HG03575 (cell line): ENCODE results near the gene COL21A1.

Experiments
- ATAC-seq: cut with Tn5 transposase; IDR thresholded peaks from one replicate; pipeline ENCODE4 v1.9.1; 2021; ENCODE audit not compliant: unreplicated experiment, insufficient number of reproducible peaks, low FRiP score; ENCODE audit errors: extremely low read depth

COL21A1 gene

DNA sequence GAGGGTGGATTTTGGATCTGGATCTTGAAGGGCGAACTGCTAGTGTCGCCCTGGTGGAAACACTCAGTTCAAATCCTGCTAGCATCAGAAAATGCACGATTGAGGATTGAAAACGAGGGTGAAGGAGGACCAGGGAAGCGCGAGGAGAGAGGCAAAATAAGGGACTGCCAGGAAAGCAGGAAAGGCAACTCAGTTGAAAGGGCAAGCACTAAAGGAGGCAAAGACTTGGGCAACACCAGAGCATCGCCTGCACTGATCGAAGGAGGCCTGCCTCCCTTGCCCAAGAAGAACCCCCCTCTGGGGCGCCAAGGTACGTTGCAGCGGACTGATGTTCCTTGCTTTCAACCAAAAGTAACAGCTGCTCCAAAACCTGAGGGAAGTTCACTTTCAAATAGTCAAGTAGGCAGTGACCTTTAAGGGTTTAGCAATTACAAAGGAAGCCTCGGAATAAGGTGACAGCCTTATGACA, 308 bp upstream of the COL21A1 start:
- ATAC-seq: no peak

DNA sequence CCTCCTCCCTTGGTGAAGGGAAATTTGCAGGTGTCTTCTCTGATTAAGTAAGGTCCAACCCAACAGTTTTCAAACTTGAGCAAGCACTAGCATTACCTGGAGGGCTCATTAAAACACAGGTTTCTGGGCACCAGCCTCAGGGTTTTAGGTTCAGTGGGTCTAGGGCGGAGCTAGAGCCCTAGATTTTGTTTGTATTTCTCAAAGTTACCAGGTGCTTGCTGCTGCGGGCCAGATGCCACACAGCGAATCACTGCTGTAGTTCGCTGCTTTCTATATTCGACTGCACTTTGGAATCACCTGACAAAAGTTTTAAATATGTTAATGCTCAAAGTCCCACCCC, 869 bp downstream of the COL21A1 start:
- ATAC-seq: no peak

DNA sequence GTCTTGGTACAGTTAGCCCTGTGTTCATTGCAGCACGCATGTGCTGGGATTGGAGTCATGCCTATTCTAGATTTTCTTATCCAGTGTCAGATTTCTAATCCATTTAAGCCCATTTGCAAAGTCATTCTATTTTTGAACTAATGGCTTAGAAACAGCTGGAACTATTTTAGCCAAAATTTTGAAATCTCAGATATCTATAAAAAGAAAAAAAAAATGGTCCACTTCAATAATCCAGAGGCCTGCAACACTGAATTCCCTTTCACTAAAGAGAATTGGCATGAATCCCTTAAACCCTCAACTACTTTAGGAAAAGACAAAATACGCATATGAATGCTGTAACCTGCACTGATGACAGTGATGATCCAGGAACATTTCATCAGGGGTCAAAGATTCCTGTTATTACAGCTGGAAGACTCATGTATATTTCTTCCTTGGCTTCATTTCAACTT, 1.5 kb downstream of the COL21A1 start:
- ATAC-seq: no peak

DNA sequence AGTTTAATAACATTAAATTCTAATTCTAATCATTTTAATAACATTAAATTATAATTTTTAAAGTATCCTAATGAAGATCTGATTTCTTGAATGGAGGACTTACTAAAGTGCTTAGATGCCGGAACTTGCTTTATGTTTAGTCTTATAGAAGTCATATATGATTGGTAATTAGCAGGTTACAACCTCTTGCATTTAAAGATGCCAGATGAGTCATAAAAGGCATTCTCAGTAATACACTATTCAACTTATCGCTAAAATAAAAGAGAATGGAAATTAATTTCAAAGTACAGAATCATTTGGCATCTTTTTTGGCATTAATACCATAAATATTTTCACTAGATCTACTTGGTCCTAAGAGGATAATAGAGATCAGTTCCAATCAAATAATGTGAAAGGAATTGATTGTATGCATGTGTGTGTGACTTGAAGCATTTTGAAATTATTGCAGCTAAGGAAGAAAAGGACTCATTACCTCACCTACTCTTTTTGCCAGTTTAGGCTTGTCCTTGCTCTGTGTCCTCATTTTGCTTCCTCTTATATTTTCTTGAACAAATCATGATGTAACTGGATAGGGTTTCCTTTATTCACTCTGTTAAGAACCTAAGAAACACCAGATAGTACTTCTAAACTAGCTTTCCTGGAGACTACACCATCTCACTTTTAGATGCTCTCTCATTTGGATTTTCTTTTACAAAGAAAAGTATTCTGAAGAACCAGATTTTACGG, 2.7 kb downstream of the COL21A1 start:
- no peak for ATAC-seq

DNA sequence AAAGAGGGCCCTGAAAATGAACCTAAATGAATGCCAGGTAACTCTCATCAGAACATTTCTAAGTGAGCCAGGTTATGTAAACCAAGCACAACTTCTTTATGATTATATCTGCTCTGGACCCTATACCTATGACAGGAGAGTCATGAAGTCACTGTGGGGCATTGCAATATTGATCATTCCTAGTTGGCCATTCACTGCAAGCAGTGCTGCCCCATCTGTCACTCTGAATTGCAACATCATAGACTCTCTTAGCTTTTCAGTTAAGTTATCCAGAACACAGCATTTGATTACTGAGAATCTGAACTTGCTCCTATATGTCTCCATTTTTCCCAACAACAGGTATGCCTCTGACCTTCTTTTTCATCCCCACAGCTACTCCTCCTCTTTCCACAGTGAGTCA, 3.3 kb downstream of the COL21A1 start:
- ATAC-seq: no peak

DNA sequence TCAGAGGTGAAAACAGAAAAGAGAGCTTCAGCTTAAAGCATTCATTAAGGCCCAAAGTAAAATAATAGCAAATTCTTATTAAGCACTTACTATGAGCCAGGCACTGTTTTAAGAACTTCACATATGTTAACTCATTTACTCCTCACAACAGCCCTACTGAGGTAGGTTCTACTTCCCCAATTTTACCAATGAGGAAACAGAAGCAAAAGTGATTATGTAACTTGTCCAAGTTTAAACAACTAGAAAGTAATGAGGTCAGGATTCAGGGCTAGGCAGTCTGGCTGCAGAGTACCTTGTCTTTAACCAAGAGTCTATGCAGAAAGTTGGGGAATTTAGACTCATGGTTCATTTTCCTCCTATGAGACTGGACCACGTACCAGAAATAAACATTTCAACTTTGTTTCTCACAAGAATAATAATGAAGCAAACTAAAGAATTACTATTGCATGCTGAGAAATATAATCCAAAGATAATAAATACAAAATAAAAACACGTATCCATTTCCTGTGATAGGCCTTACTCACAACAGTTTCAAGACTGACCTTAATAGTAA, 3.8 kb downstream of the COL21A1 start:
- ATAC-seq: no peak

DNA sequence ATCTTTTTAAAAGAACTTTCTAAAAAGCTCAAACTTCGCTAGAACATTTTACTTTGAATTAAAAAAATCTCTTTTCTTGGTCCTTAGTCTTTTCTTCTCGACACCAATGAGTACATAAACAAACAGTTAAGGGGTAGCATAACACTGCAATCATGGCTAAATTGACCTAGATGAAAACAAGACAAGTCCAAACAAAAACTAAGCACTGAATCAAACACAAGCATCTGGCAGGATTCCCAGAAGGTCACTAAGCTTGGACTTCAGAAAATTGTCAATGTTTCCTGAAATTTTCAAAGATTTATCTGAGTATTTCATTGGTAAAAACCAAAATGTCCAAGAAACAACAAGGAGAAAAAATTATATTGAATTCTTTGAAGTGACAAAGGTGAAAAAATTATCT, 5.0 kb downstream of the COL21A1 start:
- ATAC-seq: no peak

DNA sequence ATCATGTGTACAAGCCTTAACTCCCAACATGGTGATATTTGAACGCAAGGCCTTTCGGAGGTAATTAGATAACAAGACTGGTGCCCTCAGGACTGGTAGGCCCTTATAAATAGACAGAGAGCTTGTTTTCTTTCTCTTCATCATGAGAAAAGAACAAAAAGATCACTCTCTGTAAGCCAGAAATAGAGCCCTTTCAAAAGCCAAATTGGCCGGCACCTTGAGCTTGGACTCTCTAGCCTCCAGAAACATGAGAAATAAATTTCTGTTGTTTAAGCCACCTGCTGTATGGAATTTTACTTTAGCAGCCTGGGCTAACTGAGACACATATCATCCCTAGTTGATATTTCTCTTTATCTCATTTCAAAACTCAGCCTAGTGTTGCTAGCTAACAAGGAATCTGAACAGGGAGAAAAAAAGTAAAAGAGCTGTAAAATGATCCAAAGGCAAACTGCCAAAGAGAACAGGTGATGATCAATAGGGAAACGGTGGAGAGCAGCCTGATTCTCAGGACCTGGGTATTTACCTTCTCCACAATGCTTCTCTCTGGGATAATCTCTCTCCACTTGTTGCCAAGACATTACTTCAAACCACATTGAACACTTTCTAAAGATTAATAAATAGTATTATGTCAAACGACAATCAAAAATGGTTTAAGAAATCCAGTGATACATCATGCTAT, 6.1 kb downstream of the COL21A1 start:
- ATAC-seq: no peak

DNA sequence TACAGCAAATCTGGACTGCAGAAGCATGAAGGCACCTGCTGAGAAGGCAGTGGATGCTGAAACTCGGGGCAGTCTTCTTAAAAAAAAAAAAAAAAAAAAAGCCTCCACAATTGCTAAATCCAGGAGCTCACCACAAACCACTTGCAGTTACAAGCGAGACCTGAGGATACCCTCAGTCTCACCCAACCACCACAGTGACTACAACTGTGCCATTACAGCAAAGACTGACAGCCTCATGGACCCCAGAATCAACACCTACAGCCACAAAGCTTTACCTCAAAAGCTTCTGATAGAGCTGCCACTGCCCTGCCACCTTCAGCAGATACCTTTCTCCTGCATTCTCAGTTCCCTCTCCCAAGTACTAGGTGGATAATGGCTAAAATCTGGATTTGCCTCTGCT, 9.0 kb downstream of the COL21A1 start:
- no peak for ATAC-seq

DNA sequence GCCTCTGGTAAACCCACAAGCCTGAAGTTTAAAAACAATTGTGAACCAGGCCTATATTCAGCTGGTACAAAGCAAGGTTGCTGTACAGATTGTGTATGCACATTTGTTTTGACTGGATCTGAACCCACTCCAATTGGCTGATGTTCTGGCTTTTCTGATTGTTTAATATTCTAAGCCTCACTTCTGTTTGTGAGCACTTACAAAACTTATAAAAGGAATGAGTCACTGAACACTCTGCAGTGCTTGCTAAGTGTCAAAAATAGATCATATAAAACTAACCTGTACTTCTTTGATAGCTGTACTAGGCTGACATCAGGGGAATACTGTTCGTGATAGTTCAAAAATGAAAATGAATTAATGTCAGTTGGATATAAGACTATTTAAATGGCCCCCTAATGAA, 12.1 kb downstream of the COL21A1 start:
- no peak for ATAC-seq

DNA sequence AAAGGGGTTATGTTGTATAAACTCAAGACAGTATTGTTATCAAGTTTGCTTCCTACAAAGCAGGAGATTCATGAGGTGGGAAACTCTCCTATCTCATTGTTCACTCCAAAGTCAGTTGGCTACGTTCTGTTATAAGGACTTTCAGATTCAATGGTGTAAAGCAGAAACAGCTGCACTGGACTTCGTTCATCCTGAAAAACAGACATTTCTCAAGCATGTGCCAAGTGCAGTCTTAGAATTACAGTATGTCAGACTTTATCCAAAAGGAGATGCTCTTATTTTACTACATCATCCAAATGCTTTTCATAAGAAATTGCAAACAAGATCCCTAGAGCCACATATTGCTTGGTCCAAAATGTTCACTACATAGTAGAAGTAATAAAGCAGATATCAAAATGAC, 14.9 kb downstream of the COL21A1 start:
- no peak for ATAC-seq

DNA sequence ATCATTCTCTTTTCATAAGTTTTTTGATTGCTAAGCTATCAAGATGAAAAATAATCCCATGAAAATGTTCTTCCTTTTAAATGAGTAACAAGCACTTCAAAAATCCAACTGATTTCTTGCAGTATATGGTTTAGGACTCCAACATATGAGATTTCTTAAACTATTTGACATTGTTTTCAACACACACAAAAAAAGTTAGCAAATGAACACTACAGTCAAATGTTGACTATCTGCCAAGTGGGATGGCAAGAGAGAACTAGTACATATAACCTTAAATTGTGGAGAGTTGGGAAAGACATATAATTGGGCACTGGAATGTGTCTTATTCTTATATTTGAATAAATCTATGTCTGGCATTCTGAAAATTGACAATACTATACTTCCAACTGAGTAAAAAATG, 15.6 kb downstream of the COL21A1 start:
- no peak for ATAC-seq

DNA sequence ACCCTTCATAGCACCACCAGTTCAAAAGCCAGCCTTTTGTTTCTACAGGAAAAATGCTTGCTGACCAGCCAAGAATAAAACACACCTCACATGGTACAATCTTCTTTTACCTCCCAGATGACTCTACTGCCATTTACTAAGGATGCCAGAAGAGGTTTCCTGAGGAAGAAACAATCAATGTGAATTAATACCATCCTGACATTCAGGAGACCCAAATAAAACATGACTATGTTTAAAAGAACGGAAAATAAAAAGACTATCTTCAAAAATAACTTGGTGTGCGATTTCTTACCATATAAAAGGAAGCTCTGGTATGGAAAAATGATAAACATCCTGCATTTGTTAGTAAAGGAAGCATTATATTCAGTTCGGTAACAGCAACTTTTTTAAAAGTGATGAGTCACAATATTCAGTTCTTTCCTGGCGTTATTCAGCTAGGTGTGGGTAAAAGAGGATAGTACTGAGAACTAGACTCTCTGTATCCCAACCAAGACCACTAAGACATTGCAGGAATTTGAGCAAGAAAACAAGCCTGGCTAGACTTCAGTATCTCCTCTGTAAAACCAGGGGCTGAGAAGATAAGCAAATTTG, 16.3 kb downstream of the COL21A1 start:
- no peak for ATAC-seq

DNA sequence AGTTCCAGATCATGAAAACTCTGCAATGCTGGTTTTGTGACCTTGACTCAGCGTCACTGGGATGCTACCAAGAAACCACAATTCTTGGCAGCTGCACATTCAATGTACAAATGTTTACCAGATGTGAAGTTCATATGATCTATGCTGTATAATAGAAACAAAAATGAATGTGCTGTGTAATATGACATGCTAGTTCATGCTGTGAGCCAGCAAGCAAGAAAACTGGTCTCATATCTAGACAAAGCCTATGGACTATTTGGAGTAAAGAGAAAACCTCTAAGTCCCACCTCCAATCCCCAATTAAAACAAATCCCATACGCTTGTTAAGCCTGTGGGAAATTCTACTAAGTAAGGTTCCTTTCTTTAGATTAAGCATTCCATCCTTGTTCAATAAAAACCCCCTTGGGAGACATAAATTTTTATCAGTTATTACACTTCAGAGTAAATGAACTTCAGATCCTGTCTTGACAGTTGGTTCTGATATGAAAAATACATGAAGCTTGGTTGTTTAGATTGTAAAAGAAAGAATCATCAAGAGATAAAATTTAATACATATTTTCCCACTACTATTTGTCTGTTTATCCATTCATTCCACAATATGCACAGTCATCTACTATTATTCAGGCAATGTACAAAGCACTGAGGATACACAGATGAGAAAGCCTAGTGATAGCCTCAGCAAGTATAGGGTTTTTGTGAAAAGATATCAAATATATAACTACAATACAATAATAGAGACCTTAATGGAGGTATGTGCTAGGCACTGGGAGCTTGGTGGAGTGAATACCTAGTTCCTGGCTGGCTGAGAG, 20.1 kb downstream of the COL21A1 start:
- ATAC-seq: no peak

DNA sequence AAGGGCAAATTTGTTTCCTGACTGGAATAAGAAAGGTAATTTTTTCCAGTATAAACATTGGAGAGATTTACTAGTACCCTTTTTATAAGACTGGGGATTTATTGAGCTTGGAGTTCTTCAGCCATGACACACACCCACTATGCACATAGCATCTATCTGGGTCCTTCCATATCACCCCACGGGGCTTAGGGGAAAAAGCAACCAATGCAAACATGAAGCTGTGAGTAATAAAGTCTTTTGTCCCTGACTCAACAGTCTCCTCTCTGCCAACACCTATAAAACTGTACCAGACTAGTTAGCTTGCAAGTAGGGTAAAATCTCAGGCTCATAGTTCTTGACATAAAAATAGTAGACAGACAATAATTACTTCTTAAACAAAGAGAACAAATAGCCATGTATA, 23.4 kb downstream of the COL21A1 start:
- ATAC-seq: no peak

DNA sequence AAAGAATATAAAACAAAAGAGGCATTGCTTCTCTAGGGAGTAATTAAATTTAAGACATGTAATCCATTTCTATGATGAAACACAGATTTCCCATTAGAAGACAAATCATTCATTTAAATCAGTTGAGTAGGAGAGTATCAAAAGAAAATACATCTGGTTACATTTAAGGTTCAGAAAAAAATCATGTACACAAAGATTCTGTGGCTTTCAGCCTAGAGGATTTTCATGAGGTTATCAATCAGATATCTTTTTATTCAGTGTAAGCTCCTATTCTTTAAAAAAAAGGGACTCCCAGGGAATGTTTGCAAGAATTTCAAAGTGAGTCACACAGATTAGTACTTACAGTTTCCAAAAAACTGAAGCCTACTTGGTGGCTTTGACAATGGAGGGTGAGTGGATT, 24.9 kb downstream of the COL21A1 start:
- ATAC-seq: no peak

DNA sequence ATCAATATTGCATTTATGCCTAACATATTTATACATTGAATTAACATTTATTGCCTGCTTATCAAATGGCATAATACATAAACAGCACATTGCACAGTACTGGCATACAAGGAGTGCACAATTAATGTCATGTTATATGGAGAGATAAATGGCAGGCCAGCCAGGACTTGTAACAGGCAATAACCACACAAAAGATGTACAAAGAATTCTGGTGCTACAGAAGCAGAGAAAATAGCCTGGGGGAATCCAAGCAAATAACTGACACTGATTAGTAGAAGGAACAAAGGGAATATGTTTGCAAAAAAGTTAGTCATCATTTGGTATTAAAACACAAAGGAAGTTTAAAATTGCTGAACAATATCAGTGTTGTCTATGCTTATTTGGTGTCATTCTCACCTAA, 27.3 kb downstream of the COL21A1 start:
- ATAC-seq: no peak

DNA sequence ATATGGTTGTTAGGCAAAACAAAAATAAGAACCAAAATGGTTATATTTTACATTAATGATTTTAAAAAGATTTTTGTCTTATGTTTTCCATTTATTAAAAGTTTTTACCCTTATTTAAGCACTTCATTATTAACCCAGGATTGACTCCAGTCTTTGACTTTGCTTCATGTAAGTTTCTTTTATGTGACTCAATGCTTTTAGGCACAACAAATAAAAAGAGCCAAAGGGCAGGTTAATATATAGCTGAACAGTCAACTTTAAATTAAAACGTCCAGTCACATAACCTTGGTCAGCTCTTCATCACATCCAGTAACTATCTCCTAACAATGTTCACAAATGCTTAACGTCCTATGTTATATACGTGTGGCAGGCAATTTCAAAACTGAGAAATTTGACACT, 32.7 kb downstream of the COL21A1 start:
- no peak for ATAC-seq

DNA sequence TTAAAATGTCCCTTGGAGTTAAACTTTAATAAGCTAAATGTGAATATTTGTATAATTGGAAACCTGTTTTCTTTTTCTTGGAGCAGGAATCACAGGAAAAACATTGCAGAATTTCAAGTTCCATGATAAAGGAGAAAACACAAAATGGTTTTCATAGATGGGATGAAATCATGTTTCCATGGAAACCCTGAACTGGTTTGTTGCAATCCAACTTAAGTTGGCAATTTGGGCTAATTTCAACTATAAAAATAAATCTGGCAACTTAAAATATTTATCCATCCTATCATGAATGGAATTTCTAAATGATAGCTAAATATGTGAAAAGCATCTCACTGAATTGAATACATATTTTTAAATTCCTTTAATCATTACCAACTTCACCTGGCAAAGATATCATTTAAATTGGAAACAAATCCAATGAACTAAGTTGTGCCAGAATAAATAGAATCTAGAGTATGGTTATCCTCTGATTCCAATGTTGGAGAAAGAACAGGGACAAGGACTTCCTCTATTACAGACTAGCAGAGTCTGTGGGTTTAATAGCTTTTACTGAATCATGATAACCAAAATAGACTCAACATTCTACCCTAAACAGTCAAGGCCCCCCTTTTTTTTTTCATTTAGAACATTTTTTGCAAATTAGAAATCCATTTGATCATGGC, 33.2 kb downstream of the COL21A1 start:
- ATAC-seq: no peak
